Sigmoid colon (tissue), 7 donors: ENCODE results near the gene UBE2QL1. TPM values are rescaled to one million over a fixed set of nuclear protein-coding genes. Genes with fewer than 3 reads are reported as not detected.

Source experiments
- DNase-seq: peaks from one replicate; pipeline ENCODE4 v3.0.0-alpha.2; 2019
- H3K27ac ChIP-seq, 4 donors: fragments of 200-600 bp; sonication (generic); one replicate each; pipeline ENCODE4 v1.5.1; 2016 to 2019; ENCODE audit warnings: mild to moderate bottlenecking in 1 of 4
- H3K27me3 ChIP-seq, 3 donors: fragments of 200-600 bp; sonication (generic); one replicate each; pipeline ENCODE4 v1.5.1; 2019; ENCODE audit warnings: mild to moderate bottlenecking in 1 of 3
- H3K36me3 ChIP-seq, 4 donors: fragments of 200-600 bp; sonication (generic); one replicate each; pipeline ENCODE4 v1.5.1; 2016 to 2019
- H3K4me1 ChIP-seq, 4 donors: fragments of 200-600 bp; sonication (generic); one replicate each; pipeline ENCODE4 v1.5.1; 2017 to 2019
- H3K4me3 ChIP-seq, 4 donors: fragments of 200-600 bp; sonication (generic); one replicate each; pipeline ENCODE4 v1.5.1; 2017 to 2019; ENCODE audit warnings: mild to moderate bottlenecking in 2 of 4, moderate library complexity in 1 of 4
- H3K9me3 ChIP-seq, 4 donors: fragments of 200-600 bp in 3 of 4; sonication (generic) in 3 of 4; one replicate each; pipeline versions ENCODE4 v1.5.1 to v1.6.1; 2013 to 2019
- CTCF ChIP-seq, 4 experiments: fragments of 450-650 bp in 3 of 4; fragments of 200-600 bp in 1 of 4; IDR thresholded peaks; one replicate each; pipeline ENCODE4 v1.5.1; 2016 to 2019; ENCODE audit warnings: antibody characterized with exemption in 4 of 4, mild to moderate bottlenecking in 3 of 4, moderate library complexity in 2 of 4
- EP300 ChIP-seq, 4 donors: sonication (generic); formaldehyde crosslinking; IDR thresholded peaks; one replicate each; pipeline ENCODE4 v1.6.1; 2017; ENCODE audit warnings: antibody characterized with exemption in 4 of 4
- POLR2A ChIP-seq, 2 donors: fragments of 450-650 bp; IDR thresholded peaks; one replicate each; pipeline ENCODE4 v1.6.1; 2016; ENCODE audit warnings: antibody characterized with exemption in 2 of 2, mild to moderate bottlenecking in 2 of 2, moderate library complexity in 2 of 2
- POLR2AphosphoS5 ChIP-seq, 4 donors: sonication (generic); formaldehyde crosslinking; IDR thresholded peaks; one replicate each; pipeline ENCODE4 v1.6.1; 2017; ENCODE audit warnings: antibody characterized with exemption in 4 of 4
- WGBS, 2 donors: extraction: QIAGEN DNeasy Blood & Tissue Kit; methylation state at CpG; one replicate each; pipeline ENCODE4 v1.1.7; 2013; 5-methylcytosine and 5-hydroxymethylcytosine counted together
- intact Hi-C: fragments of 100-400 bp; cut with DNase I; formaldehyde crosslinking; loops from one replicate; pipeline ENCODE4 v1.15.1; 2023
- polyA plus RNA-seq, 3 donors: library from polyadenylated mRNA; stranded (reverse); fragments of 200-250 nt; gene quantifications; one replicate each; pipeline ENCODE4 v1.2.3, GENCODE V29; 2013
- total RNA-seq, 4 donors: library from RNA; depleted of rRNA; stranded (reverse); fragments of >200 nt; gene quantifications; one replicate each; pipeline ENCODE4 v1.1.0, GENCODE V29; 2016
- donor health status: healthy with polysubstance abuse.
- donor health status: Bipolar disorder and iron deficiency.
- donor health status: healthy.

The UBE2QL1 gene
- total and polyA plus RNA-seq, 7 donors = under 0.01 to 5.5 (median 3.6) TPM

DNA sequence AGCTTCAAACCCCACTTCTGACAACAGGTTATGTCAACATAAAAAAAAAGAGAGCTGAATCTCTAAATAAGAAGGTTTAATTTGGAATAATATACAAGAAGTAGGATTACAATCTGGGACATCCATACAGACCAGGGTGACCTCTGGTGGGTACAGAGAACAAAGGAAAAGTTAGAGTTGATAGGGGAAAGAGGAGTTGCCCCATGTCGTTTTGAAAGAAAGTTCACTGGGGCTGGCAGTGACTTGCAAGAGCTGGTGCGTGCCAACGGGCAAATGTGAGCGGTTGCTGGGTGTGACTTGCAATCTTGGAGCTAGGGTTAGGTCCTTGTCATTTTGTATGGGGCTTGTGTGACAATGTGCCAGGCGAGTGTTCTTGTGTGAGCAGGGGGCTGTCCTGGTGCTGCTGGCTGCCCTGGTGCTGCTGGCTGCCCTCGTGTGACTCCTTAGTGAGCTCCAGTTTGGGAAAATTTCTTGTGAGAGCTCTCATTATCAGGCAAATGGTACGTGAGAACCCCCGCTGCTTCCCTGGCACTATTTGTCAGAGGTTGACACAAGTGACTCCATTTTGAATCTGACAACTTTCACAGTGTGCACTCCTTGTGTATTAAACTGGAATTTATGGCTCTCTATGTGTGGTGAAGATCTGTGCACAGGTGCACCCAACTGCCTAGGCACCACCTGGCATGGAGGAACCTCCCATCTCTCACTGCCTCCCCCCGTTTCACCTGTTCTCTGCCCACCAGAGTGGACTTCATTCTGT, 69.8 kb downstream of the UBE2QL1 start:
- H3K4me1 ChIP-seq = peaks cover 0 to 15% (median 5%) of the 10 kb centered on the region in 4 donors
- H3K9me3 ChIP-seq = no peaks in the 10 kb centered on the region
- TF ChIP-seq POLR2A (IDR thresholded peaks at IDR 0.05) = no peak
- no peak for TF ChIP-seq POLR2AphosphoS5 (IDR thresholded peaks at IDR 0.05)
- no peak for TF ChIP-seq CTCF (IDR thresholded peaks at IDR 0.05)
- TF ChIP-seq EP300 (IDR thresholded peaks at IDR 0.05) = no peak
- H3K27me3 ChIP-seq = no peaks in the 10 kb centered on the region
- DNase-seq = no peak
- H3K27ac ChIP-seq = peak overlapping the region in 2 of 4 donors; percentile 67 to 71
- H3K36me3 ChIP-seq = no peaks in the 10 kb centered on the region
- WGBS, 2 donors = 79 to 85% methylated on average over 9 of the region's 9 CpGs
- intact Hi-C loops = loop anchor here (10.0 kb wide), 1 partner anchor 64 kb away; no protein-coding TSS in a partner anchor
- no peak overlapping the region for H3K4me3 ChIP-seq

- TF ChIP-seq POLR2A (IDR thresholded peaks at IDR 0.05) (no peak), POLR2AphosphoS5 (IDR thresholded peaks at IDR 0.05) (no peak), CTCF (IDR thresholded peaks at IDR 0.05) (no peak), EP300 (IDR thresholded peaks at IDR 0.05) (no peak)
- WGBS, 2 donors = 88 to 93% methylated on average over 5 of the region's 5 CpGs
- Histone ChIP-seq H3K4me1 (peaks cover 0 to 15% (median 5%) of the 10 kb centered on the region in 4 donors), H3K4me3 (no peak overlapping the region), H3K9me3 (no peaks in the 10 kb centered on the region), H3K27ac (no peak overlapping the region), H3K27me3 (no peaks in the 10 kb centered on the region), H3K36me3 (no peaks in the 10 kb centered on the region)
- no peak for DNase-seq
- intact Hi-C loops = no loop called here
Measured at GRCh38 chr5:6520201-6520600, 71.5 kb downstream of the UBE2QL1 start.

GRCh38 chr5:6522331-6522730, 73.7 kb downstream of the UBE2QL1 start:
- Histone ChIP-seq H3K36me3 (no peaks in the 10 kb centered on the region), H3K27ac (no peak overlapping the region), H3K4me1 (peaks cover 0 to 3% (median under 1%) of the 10 kb centered on the region in 4 donors), H3K9me3 (no peaks in the 10 kb centered on the region), H3K4me3 (no peak overlapping the region), H3K27me3 (no peaks in the 10 kb centered on the region)
- intact Hi-C loops = no loop called here
- no peak for DNase-seq
- WGBS, 2 donors = 89 to 91% methylated on average over 16 of the region's 16 CpGs
- no peak for TF ChIP-seq CTCF (IDR thresholded peaks at IDR 0.05)
- no peak for TF ChIP-seq POLR2A (IDR thresholded peaks at IDR 0.05)
- TF ChIP-seq EP300 (IDR thresholded peaks at IDR 0.05) = no peak
- TF ChIP-seq POLR2AphosphoS5 (IDR thresholded peaks at IDR 0.05) = no peak

GRCh38 chr5:6522923-6523322, 74.3 kb downstream of the UBE2QL1 start:
- no peaks in the 10 kb centered on the region for H3K9me3 ChIP-seq
- intact Hi-C loops = no loop called here

More at GRCh38 chr5:6522923-6523322, 74.3 kb downstream of the UBE2QL1 start:
- 44 to 72% methylated on average over 9 of the region's 9 CpGs for WGBS, 2 donors
- DNase-seq = no peak
- H3K4me3 ChIP-seq = no peak overlapping the region
- H3K27me3 ChIP-seq = no peaks in the 10 kb centered on the region
- no peaks in the 10 kb centered on the region for H3K4me1 ChIP-seq
- no peaks in the 10 kb centered on the region for H3K36me3 ChIP-seq
- no peak overlapping the region for H3K27ac ChIP-seq
- TF ChIP-seq POLR2A (IDR thresholded peaks at IDR 0.05) = no peak
- TF ChIP-seq EP300 (IDR thresholded peaks at IDR 0.05) = no peak
- no peak for TF ChIP-seq CTCF (IDR thresholded peaks at IDR 0.05)
- TF ChIP-seq POLR2AphosphoS5 (IDR thresholded peaks at IDR 0.05) = no peak
